CD14-positive monocyte (primary cell): ENCODE data around the gene HLA-DRA. TPM values are rescaled to one million over a fixed set of nuclear protein-coding genes. Genes with fewer than 3 reads are reported as not detected.
A peak's percentile ranks its signal among the peaks of the same experiment; 100 is the strongest.

Source experiments
- DNase-seq, 3 donors: peaks; one replicate each; pipeline ENCODE4 v3.0.0-alpha.2; 2011 to 2022
- H2AFZ ChIP-seq: 2 replicates; pipeline ENCODE4 v1.6.0; 2012; ENCODE audit warnings: mild to moderate bottlenecking, low read depth, low read length, inconsistent platforms; ENCODE audit not compliant: insufficient read depth, poor library complexity, severe bottlenecking
- H3K27ac ChIP-seq, 2 donors: 1 replicate in 1 of 2; 2 replicates in 1 of 2; pipeline ENCODE4 v1.5.1; 2012 to 2013; ENCODE audit warnings: low read length in 2 of 2, control low read depth in 1 of 2, inconsistent platforms in 1 of 2, low read depth in 1 of 2, mild to moderate bottlenecking in 1 of 2
- H3K27me3 ChIP-seq, 2 donors: one replicate each; pipeline versions ENCODE4 v1.6.0 to v1.6.1; 2011 to 2013; ENCODE audit warnings: low read length in 2 of 2; ENCODE audit not compliant: control insufficient read depth in 2 of 2, insufficient read depth in 2 of 2
- H3K36me3 ChIP-seq, 2 donors: replicated peaks in 1 of 2; 1 replicate in 1 of 2; 2 replicates in 1 of 2; pipeline versions ENCODE4 v1.5.1 to v1.6.1; 2012 to 2013; ENCODE audit warnings: low read length in 2 of 2, control low read depth in 1 of 2, inconsistent platforms in 1 of 2, mild to moderate bottlenecking in 1 of 2; ENCODE audit not compliant: insufficient read depth in 2 of 2, control insufficient read depth in 1 of 2
- H3K4me1 ChIP-seq, 2 donors: 1 replicate in 1 of 2; 2 replicates in 1 of 2; pipeline versions ENCODE4 v1.5.1 to v1.6.1; 2012 to 2013; ENCODE audit warnings: low read length in 2 of 2, control low read depth in 1 of 2, inconsistent platforms in 1 of 2, mild to moderate bottlenecking in 1 of 2, moderate library complexity in 1 of 2; ENCODE audit not compliant: insufficient read depth in 2 of 2, control insufficient read depth in 1 of 2
- H3K4me2 ChIP-seq: replicated peaks from 2 replicates; pipeline ENCODE3; 2012; ENCODE audit warnings: low read length, moderate library complexity, mild to moderate bottlenecking; ENCODE audit not compliant: poor library complexity, severe bottlenecking; ENCODE audit errors: extremely low read depth
- H3K4me3 ChIP-seq, 3 experiments: fragments of 200-600 bp in 1 of 3; sonication (generic) in 1 of 3; replicated peaks in 1 of 3; 1 replicate in 2 of 3; 2 replicates in 1 of 3; pipeline ENCODE4 v1.5.1; 2011 to 2013; ENCODE audit warnings: low read length in 3 of 3, mild to moderate bottlenecking in 3 of 3, control low read depth in 2 of 3, low read depth in 2 of 3, inconsistent platforms in 1 of 3, moderate library complexity in 1 of 3
- H3K79me2 ChIP-seq: 2 replicates; pipeline ENCODE4 v1.6.0; 2012; ENCODE audit warnings: mild to moderate bottlenecking, control low read depth, inconsistent platforms, low read length, moderate library complexity; ENCODE audit not compliant: insufficient read depth
- H3K9ac ChIP-seq: 2 replicates; pipeline ENCODE4 v1.6.0; 2017; ENCODE audit warnings: low read length, mild to moderate bottlenecking; ENCODE audit not compliant: insufficient read depth, poor library complexity, severe bottlenecking
- H3K9me3 ChIP-seq, 2 donors: replicated peaks in 1 of 2; 1 replicate in 1 of 2; 2 replicates in 1 of 2; pipeline versions ENCODE4 v1.5.1 to v1.6.1; 2012 to 2013; ENCODE audit warnings: low read length in 2 of 2, control low read depth in 1 of 2; ENCODE audit not compliant: control insufficient read depth in 1 of 2, insufficient read depth in 1 of 2
- H4K20me1 ChIP-seq: 2 replicates; pipeline ENCODE4 v1.6.0; 2012; ENCODE audit warnings: mild to moderate bottlenecking, low read length, control low read depth, moderate library complexity; ENCODE audit not compliant: insufficient read depth
- H3K27ac Mint-ChIP-seq, 7 donors: one replicate each; pipeline ENCODE4 v1.8.0; 2020; ENCODE audit warnings: mild to moderate bottlenecking in 7 of 7, mixed read lengths in 7 of 7, moderate library complexity in 6 of 7, inconsistent platforms in 2 of 7
- H3K27me3 Mint-ChIP-seq, 3 donors: one replicate each; pipeline ENCODE4 v1.8.0; 2021 to 2022; ENCODE audit warnings: low read depth in 3 of 3, mild to moderate bottlenecking in 3 of 3, mixed read lengths in 3 of 3, moderate library complexity in 3 of 3, inconsistent platforms in 1 of 3
- H3K36me3 Mint-ChIP-seq, 2 donors: one replicate each; pipeline ENCODE4 v1.8.0; 2020; ENCODE audit warnings: mixed read lengths in 2 of 2, inconsistent platforms in 1 of 2, mild to moderate bottlenecking in 1 of 2
- H3K4me1 Mint-ChIP-seq: one replicate; pipeline ENCODE4 v1.8.0; 2020; ENCODE audit warnings: mild to moderate bottlenecking, mixed read lengths
- H3K4me3 Mint-ChIP-seq, 2 donors: one replicate each; pipeline ENCODE4 v1.8.0; 2020; ENCODE audit warnings: mild to moderate bottlenecking in 2 of 2, mixed read lengths in 2 of 2, moderate library complexity in 1 of 2
- H3K9me3 Mint-ChIP-seq, 7 donors: one replicate each; pipeline ENCODE4 v1.8.0; 2020 to 2022; ENCODE audit warnings: mixed read lengths in 7 of 7, mild to moderate bottlenecking in 6 of 7, moderate library complexity in 6 of 7, inconsistent platforms in 2 of 7
- WGBS: methylation state at CpG from one replicate; pipeline ENCODE4 v1.1.5; 2013; ENCODE audit warnings: missing lambda C conversion rate; ENCODE audit not compliant: insufficient coverage; 5-methylcytosine and 5-hydroxymethylcytosine counted together
- intact Hi-C, 2 donors: fragments of 100-400 bp; cut with micrococcal nuclease; formaldehyde crosslinking; loops; one replicate each; pipeline versions ENCODE4 v1.15.0 to v1.15.1; 2023
- polyA plus RNA-seq, 3 donors: library from polyadenylated mRNA; depleted of rRNA in 1 of 3; unstranded in 2 of 3; stranded (reverse) in 1 of 3; fragments of 300-500 nt in 2 of 3; fragments of >200 nt in 1 of 3; fragmentation: Illumina TruSeq in 2 of 3; gene quantifications; 1 replicate in 2 of 3; 2 replicates in 1 of 3; pipeline ENCODE4 v1.2.3, GENCODE V29; 2012 to 2021
- TF ChIP-seq, protein P1 (sequence below): fragments of 200-600 bp; IDR thresholded peaks from one replicate; pipeline ENCODE4 v1.8.0; 2022; ENCODE audit warnings: antibody characterized with exemption, mild to moderate bottlenecking

Gene HLA-DRA
- polyA plus RNA-seq, 3 donors = 4,194 to 5,181 (median 4,943) TPM

DNA sequence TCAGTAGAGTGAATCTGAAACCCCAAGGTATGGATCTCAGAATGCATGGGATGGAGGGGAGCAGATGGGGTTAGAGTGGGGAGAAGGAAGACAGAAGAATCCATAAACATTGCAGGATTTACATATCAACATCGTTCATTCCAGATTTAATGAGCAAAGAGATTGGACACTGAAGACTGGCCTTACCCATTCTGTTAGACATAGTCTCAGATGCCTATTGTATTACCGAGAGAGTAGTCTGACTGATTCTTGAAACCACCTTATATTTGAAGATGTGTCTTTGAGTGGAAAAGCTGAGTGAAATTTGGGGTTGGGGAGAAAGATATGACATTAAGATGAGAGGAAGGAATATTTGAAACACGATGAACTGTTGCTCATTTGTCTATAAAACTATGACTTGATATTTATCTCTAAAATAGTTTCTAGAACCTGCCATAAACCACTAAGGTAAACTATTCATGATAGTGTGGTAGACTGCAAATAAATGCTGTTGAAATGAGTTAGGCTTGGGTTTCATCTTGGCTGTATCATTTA lies 5.7 kb downstream of the HLA-DRA start:
- peaks cover 38% of the 10 kb centered on the region for H3K4me1 Mint-ChIP-seq
- no CpG with 5 or more reads among the region's 3 CpGs for WGBS

DNA sequence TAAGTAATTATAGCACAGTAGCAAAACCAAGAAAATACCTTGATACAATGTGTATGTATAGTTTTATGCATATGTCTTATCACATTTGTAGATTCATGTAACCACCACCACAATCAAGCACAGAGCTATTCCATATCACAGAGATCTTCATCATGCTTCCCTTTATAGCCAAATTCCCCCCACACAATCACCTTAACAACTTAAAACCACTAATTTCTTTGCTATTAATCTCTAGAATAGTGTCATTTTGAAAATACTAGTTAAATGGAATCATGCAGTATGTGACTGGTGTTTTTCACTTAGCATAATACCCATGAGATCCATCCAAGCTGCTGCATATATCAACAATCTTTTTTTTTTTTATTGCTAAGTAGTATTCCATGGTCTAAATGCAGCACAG lies 8.2 kb downstream of the HLA-DRA start:
- TF ChIP-seq, protein P1, sequence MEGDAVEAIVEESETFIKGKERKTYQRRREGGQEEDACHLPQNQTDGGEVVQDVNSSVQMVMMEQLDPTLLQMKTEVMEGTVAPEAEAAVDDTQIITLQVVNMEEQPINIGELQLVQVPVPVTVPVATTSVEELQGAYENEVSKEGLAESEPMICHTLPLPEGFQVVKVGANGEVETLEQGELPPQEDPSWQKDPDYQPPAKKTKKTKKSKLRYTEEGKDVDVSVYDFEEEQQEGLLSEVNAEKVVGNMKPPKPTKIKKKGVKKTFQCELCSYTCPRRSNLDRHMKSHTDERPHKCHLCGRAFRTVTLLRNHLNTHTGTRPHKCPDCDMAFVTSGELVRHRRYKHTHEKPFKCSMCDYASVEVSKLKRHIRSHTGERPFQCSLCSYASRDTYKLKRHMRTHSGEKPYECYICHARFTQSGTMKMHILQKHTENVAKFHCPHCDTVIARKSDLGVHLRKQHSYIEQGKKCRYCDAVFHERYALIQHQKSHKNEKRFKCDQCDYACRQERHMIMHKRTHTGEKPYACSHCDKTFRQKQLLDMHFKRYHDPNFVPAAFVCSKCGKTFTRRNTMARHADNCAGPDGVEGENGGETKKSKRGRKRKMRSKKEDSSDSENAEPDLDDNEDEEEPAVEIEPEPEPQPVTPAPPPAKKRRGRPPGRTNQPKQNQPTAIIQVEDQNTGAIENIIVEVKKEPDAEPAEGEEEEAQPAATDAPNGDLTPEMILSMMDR = no peak
- H3K4me3 Mint-ChIP-seq = no peak overlapping the region
- Histone ChIP-seq H3K79me2 (peaks cover 6% of the 10 kb centered on the region), H3K4me1 (peaks cover 4 to 11% of the 10 kb centered on the region in 2 donors), H3K4me2 (no peak overlapping the region), H3K9me3 (no peaks in the 10 kb centered on the region), H3K9ac (no peak overlapping the region), H3K27ac (no peak overlapping the region), H4K20me1 (peaks cover 21% of the 10 kb centered on the region), H3K27me3 (peaks cover 0 to 2% of the 10 kb centered on the region in 2 donors), H3K4me3 (no peak overlapping the region), H3K36me3 (peaks cover 18 to 24% of the 10 kb centered on the region in 2 donors), H2AFZ (no peak overlapping the region)
- H3K4me1 Mint-ChIP-seq = peaks cover 21% of the 10 kb centered on the region
- intact Hi-C loops = no loop called here
- peaks cover 2 to 13% (median 8%) of the 10 kb centered on the region in 7 donors for H3K9me3 Mint-ChIP-seq
- peaks cover 2 to 4% (median 3%) of the 10 kb centered on the region in 3 donors for H3K27me3 Mint-ChIP-seq
- no peak for DNase-seq
- H3K36me3 Mint-ChIP-seq = peaks cover 26 to 27% of the 10 kb centered on the region in 2 donors
- no peak overlapping the region for H3K27ac Mint-ChIP-seq

More for the DNA sequence above, 5.7 kb downstream of the HLA-DRA start:
- H3K4me3 Mint-ChIP-seq = no peak overlapping the region
- no peak overlapping the region for H2AFZ ChIP-seq
- H3K4me1 ChIP-seq = peaks cover 27 to 36% of the 10 kb centered on the region in 2 donors
- peaks cover 0 to 10% (median 6%) of the 10 kb centered on the region in 7 donors for H3K9me3 Mint-ChIP-seq
- H3K9ac ChIP-seq = no peak overlapping the region
- H3K79me2 ChIP-seq = peaks cover 31% of the 10 kb centered on the region
- DNase-seq = no peak
- H4K20me1 ChIP-seq = peaks cover 38% of the 10 kb centered on the region
- H3K27ac Mint-ChIP-seq = peak overlapping the region; percentile 0 to 75 (median 15)
- no peak overlapping the region for H3K4me2 ChIP-seq
- no peak overlapping the region for H3K4me3 ChIP-seq
- H3K9me3 ChIP-seq = no peaks in the 10 kb centered on the region
- peak overlapping the region in 1 of 2 donors; percentile 7 for H3K27ac ChIP-seq
- TF ChIP-seq, protein P1 = no peak
- no peaks in the 10 kb centered on the region for H3K27me3 ChIP-seq
- intact Hi-C loops = no loop called here
- peaks cover 51 to 52% of the 10 kb centered on the region in 2 donors for H3K36me3 Mint-ChIP-seq
- peaks cover 29 to 50% of the 10 kb centered on the region in 2 donors for H3K36me3 ChIP-seq
- H3K27me3 Mint-ChIP-seq = peaks cover 0 to 2% (median 0%) of the 10 kb centered on the region in 3 donors
